GM21528 (cell line): ENCODE measurements around the gene TMEM101.
"Not testable (repeated sequence)": the region's sequence is repeated elsewhere in the genome, so short reads cannot be mapped to it uniquely, and the experiment has no call there.

Experiments used
- ATAC-seq: cut with Tn5 transposase; IDR thresholded peaks from one replicate; pipeline ENCODE4 v1.9.1; 2021; ENCODE audit warnings: mild to moderate bottlenecking, moderate library complexity; ENCODE audit not compliant: unreplicated experiment, low FRiP score

The TMEM101 gene

DNA sequence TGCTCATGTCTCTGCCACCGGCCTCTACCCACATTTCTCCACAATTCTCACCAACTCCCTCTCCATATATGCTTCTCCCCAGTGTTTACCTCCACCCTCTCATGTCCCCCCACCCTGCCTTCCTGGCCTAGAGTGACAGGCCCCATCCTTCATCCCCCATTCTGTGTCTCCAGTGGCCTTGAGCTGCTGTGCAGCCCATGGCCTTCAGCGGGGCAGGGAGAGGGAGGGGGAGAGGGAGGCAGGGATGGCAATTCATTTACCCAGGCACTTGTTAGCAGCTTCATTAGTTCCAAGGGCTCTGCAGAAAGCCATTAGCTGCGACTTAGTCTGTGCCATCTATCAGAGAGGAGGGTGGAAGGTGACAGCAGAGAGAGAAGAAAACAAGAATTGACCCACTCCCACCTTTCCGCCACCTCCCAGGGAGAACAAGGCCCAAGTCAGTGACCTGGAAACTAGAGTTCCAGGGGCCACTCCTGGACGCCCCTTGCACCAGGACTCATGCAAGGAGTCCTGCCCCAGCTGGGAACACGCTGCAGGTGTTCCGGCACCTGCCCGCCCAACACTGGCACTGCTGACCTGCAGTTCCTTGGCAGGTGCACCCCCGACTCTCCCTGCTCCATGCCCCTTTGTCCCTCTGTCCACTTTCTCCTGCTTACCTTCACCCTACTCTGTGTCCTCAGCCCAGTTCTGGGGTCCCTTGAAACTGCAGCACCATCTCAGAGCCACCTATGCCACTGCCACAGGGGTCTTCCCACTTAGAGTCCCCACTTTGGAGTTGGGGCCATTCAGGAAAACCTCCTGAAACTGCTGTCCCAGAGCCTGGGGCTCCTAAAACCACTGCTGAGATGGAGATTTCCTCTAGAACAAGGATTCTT is 37.6 kb downstream of the TMEM101 start:
- no peak for ATAC-seq

GRCh38 chr17:43975898-43976297 is 38.9 kb downstream of the TMEM101 start:
- ATAC-seq, result no peak

GRCh38 chr17:43974382-43975266 is 40.1 kb downstream of the TMEM101 start:
- no peak for ATAC-seq

DNA sequence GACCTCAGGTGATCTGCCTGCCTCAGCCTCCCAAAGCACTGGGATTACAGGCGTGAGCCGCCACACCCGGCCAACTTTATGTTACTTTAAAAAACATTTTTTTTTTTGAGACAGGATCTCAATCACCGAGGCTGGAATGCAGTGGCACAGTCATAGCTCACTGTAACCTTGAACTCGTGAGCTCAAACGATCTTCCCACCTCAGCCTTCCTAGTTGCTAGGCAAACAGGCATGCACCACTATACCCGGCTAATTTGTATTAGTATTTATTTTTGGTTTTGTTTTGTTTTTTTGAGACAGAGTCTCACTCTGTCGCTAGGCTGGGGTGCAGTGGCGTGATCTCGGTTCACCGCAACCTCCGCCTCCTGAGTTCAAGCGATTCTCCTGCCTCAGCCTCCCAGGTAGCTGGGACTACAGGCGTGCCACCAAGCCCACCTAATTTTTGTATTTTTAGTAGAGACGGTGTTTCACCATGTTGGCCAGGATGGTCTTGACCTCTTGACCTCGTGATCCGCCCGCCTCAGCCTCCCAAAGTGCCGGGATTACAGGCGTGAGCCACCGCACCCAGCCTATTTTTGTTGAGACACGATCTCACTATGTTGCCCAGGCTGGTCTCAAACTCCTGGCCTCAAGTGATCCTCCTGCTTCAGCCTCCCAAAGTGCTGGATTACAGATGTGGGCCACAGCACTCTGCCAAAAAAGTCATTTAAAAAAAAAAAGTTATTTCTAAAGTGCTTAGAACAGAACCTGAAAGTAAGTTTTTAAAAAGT is 42.1 kb downstream of the TMEM101 start:
- not testable (repeated sequence) for ATAC-seq

DNA sequence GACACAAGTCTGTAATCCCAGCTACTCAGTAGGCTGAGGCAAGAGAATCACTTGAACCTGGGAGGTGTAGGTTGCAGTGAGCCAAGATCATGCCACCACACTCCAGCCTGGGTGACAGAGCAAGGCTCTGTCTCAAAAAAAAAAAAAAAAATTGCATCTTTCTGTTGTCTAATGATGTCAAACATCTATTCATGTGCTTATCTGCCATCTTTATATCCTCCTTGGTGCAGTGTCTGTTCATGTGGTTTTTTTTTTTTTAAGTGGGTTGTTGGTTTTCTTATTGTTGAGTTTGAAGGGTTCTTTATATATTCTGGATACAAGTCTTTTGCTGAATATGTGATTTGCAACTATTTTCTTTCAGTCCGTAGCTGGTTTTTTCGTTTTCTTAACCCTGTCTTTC is 43.3 kb downstream of the TMEM101 start:
- ATAC-seq, result not testable (repeated sequence)

DNA sequence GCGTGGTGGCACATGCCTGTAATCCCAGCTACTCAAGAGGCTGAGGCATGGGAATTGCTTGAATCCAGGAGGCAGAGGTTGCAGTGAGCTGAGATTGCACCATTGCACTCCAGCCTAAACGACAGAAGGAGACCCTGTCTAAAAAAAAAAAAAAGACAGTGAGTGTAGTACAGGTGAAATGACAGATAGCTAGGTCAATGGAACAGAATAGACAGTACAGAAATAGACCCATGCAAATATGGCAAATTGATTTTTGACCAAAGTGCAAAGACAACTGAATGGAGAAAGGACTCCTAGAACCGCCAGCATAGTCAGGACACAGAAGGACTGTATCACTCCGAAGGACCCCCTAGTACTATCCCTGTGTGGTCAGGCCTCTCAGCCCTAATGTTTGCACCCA is 44.4 kb downstream of the TMEM101 start:
- ATAC-seq, result no peak

GRCh38 chr17:43967251-43967875 is 47.4 kb downstream of the TMEM101 start:
- no peak for ATAC-seq

- no peak for ATAC-seq
Measured at GRCh38 chr17:43966276-43966675, 48.5 kb downstream of the TMEM101 start.

GRCh38 chr17:43962479-43962878 is 52.3 kb downstream of the TMEM101 start:
- ATAC-seq, result no peak

DNA sequence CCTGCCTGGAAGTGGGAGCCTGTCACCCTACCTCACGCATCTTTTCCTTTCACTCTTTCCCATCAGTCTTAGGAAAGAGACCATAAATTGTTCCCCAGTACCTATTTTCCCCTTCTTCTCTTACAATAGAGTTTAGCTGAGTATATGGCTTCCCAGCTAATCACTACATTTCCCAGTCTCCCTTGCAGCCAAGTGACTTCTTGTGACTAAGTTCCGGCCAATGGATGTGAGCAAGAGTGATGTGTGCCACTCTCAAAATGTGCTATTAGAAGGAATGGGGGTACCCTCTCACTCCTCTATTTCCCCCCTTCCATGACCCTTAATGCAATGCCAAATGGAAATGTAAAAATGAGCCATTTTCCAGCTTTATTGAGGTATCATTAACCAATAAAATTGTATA is 52.8 kb downstream of the TMEM101 start:
- ATAC-seq, result no peak

DNA sequence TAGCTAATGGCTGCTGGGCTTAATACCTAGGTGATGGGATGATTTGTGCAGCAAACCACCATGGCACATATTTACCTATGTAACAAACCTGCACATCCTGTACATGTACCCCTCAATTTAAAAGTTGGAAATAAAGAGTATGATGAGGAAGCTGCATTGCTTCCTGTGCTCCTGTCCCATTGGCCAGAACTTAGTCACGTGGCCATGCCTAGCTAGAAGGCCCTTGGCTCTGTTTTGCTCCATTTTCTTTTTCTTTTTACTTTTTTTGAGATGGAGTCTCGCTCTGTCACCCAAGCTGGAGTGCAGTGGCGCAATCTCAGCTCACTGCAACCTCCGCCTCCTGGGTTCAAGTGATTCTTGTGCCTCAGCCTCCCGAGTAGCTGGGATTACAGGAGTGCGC is 53.5 kb downstream of the TMEM101 start:
- ATAC-seq, result not testable (repeated sequence)
